HCT116 (cell line): ENCODE measurements around the gene THAP11. TPM values are rescaled to one million over a fixed set of nuclear protein-coding genes. Genes with fewer than 3 reads are reported as not detected.

Experiments used
- ATAC-seq: fragments of 200-7000 bp; cut with Tn5 transposase; 2 replicates; pipeline ENCODE4 v1.9.1; 2020; ENCODE audit warnings: mild to moderate bottlenecking, moderate library complexity
- BruUV-seq: library from RNA; stranded (reverse); fragments of 400-500 nt; replicated peaks from 2 replicates; lab custom pipeline; 2021; lab: Mats Ljungman, UMichigan
- CTCF ChIA-PET: fragments of 300-600 bp; sonication (Branson Sonifier 250); formaldehyde crosslinking; loops from one replicate; lab custom pipeline; 2021; ENCODE audit warnings: antibody characterized with exemption; lab: Charles Lee
- POLR2A ChIA-PET: fragments of 300-600, 350-600 bp; sonication (Branson Sonifier 250); formaldehyde crosslinking; loops from one replicate; lab custom pipeline; 2021; ENCODE audit warnings: antibody characterized with exemption; lab: Charles Lee
- RAD21 ChIA-PET, 2 experiments: fragments of 300-600 bp; sonication (Branson Sonifier 250); formaldehyde crosslinking; loops; one replicate each; lab custom pipeline; 2023; ENCODE audit warnings: low total read pairs in 2 of 2; ENCODE audit not compliant: uncharacterized antibody in 2 of 2, unreplicated experiment in 2 of 2, low non-redundant PET in 1 of 2; lab: Charles Lee
- DNase-seq: peaks from one replicate; pipeline ENCODE4 v3.0.0-alpha.2; 2010; ENCODE audit warnings: low read depth, low spot score
- H2AFZ ChIP-seq: fragments of 200-600 bp; shearing (Covaris generic), sonication (generic); 2 replicates; pipeline ENCODE4 v1.6.1; 2017; ENCODE audit warnings: low read depth, mixed run types, mixed read lengths, antibody characterized with exemption, low read length; ENCODE audit not compliant: poor library complexity, severe bottlenecking
- H3K27ac ChIP-seq: 2 replicates; pipeline ENCODE4 v1.5.1; 2012; ENCODE audit warnings: low read depth, low read length
- H3K27me3 ChIP-seq: fragments of 200-600 bp; sonication (generic); 2 replicates; pipeline ENCODE4 v1.6.1; 2016; ENCODE audit warnings: mixed run types, low read length, mixed read lengths; ENCODE audit not compliant: insufficient read depth
- H3K36me3 ChIP-seq, 2 experiments: fragments of 200-500 bp in 1 of 2; fragments of 200-600 bp in 1 of 2; sonication (Bioruptor generic) in 1 of 2; sonication (generic) in 1 of 2; 2 replicates each; pipeline versions ENCODE4 v1.5.1 to v1.6.1; 2014 to 2016; ENCODE audit warnings: low read length in 2 of 2, inconsistent platforms in 1 of 2, mixed read lengths in 1 of 2, mixed run types in 1 of 2; ENCODE audit not compliant: insufficient read depth in 2 of 2, control insufficient read depth in 1 of 2
- H3K4me1 ChIP-seq, 2 experiments: fragments of 200-600 bp in 1 of 2; sonication (generic) in 1 of 2; 2 replicates each; pipeline versions ENCODE4 v1.5.1 to v1.6.1; 2012 to 2017; ENCODE audit warnings: low read length in 2 of 2, inconsistent platforms in 1 of 2, mild to moderate bottlenecking in 1 of 2, mixed read lengths in 1 of 2, mixed run types in 1 of 2, moderate library complexity in 1 of 2; ENCODE audit not compliant: insufficient read depth in 2 of 2, control insufficient read depth in 1 of 2
- H3K4me2 ChIP-seq: fragments of 200-600 bp; sonication (generic); 2 replicates; pipeline ENCODE4 v1.6.1; 2017; ENCODE audit warnings: mixed run types, low read length, mixed read lengths
- H3K4me3 ChIP-seq, 2 experiments: fragments of 200-600 bp in 1 of 2; sonication (generic) in 1 of 2; replicated peaks in 1 of 2; 2 replicates each; pipeline ENCODE4 v1.5.1; 2011 to 2016; ENCODE audit warnings: low read length in 2 of 2, control low read depth in 1 of 2, low read depth in 1 of 2, mild to moderate bottlenecking in 1 of 2, mixed read lengths in 1 of 2, mixed run types in 1 of 2
- H3K79me2 ChIP-seq: fragments of 200-600 bp; sonication (generic); 2 replicates; pipeline ENCODE4 v1.6.1; 2017; ENCODE audit warnings: mild to moderate bottlenecking, mixed run types, low read length, moderate library complexity, mixed read lengths; ENCODE audit not compliant: insufficient read depth
- H3K9ac ChIP-seq: fragments of 200-600 bp; sonication (generic); 2 replicates; pipeline ENCODE4 v1.6.1; 2016; ENCODE audit warnings: low read length, mixed read lengths
- H3K9me2 ChIP-seq: fragments of 200-600 bp; sonication (generic), shearing (Covaris generic); 2 replicates; pipeline ENCODE4 v1.6.1; 2017; ENCODE audit warnings: mixed run types, mild to moderate bottlenecking, moderate library complexity; ENCODE audit not compliant: insufficient read depth
- H3K9me3 ChIP-seq, 2 experiments: fragments of 200-500 bp in 1 of 2; fragments of 200-600 bp in 1 of 2; sonication (Bioruptor generic) in 1 of 2; sonication (generic) in 1 of 2; 2 replicates each; pipeline ENCODE4 v1.6.1; 2014 to 2017; ENCODE audit warnings: low read length in 2 of 2, mixed read lengths in 2 of 2, inconsistent platforms in 1 of 2, low read depth in 1 of 2, mild to moderate bottlenecking in 1 of 2, mixed run types in 1 of 2, moderate library complexity in 1 of 2; ENCODE audit not compliant: control insufficient read depth in 1 of 2, insufficient read depth in 1 of 2
- H4K20me1 ChIP-seq: fragments of 200-600 bp; sonication (generic), shearing (Covaris generic); 2 replicates; pipeline ENCODE4 v1.6.1; 2017; ENCODE audit warnings: mixed run types, mild to moderate bottlenecking, moderate library complexity; ENCODE audit not compliant: insufficient read depth
- EGR1 ChIP-seq: IDR thresholded peaks from 2 replicates; pipeline ENCODE4 v1.6.1; 2012; ENCODE audit warnings: low read depth
- ELF1 ChIP-seq: IDR thresholded peaks from 2 replicates; pipeline ENCODE4 v1.6.1; 2012; ENCODE audit warnings: low read depth, borderline replicate concordance
- EZH2phosphoT487 ChIP-seq: fragments of 200-600 bp; IDR thresholded peaks from 2 replicates; pipeline ENCODE4 v1.6.1; 2018; ENCODE audit warnings: antibody characterized with exemption, borderline replicate concordance
- FOSL1 ChIP-seq: IDR thresholded peaks from 2 replicates; pipeline ENCODE4 v1.6.1; 2012; ENCODE audit warnings: low read depth
- POLR2A ChIP-seq: IDR thresholded peaks from 2 replicates; pipeline ENCODE4 v1.7.0; 2011; ENCODE audit warnings: borderline replicate concordance; ENCODE audit not compliant: insufficient read depth, insufficient read length; ENCODE audit errors: extremely low read depth
- SIN3A ChIP-seq: IDR thresholded peaks from 2 replicates; pipeline ENCODE4 v1.6.1; 2012; ENCODE audit warnings: low read depth
- ZFX ChIP-seq: fragments of 450-650 bp; IDR thresholded peaks from 2 replicates; pipeline ENCODE4 v1.6.1; 2017
- ZNF274 ChIP-seq: fragments of 200-500 bp; sonication (Bioruptor generic); IDR thresholded peaks from 2 replicates; pipeline ENCODE4 v1.6.1; 2014; ENCODE audit warnings: mild to moderate bottlenecking, low read depth, low read length, inconsistent platforms
- intact Hi-C: fragments of 100-400 bp; cut with micrococcal nuclease; formaldehyde crosslinking; loops from 2 replicates; pipeline ENCODE4 v1.10.0; 2022
- total RNA-seq: library from RNA; stranded (reverse); gene quantifications from one replicate; pipeline ENCODE4 v1.2.1, GENCODE V29; 2021; ENCODE audit not compliant: unreplicated experiment
- TF ChIP-seq, protein P1 (sequence below): IDR thresholded peaks from 2 replicates; pipeline ENCODE4 v1.6.1; 2011; ENCODE audit warnings: mild to moderate bottlenecking, low read length, moderate library complexity; ENCODE audit not compliant: insufficient replicate concordance; ENCODE audit errors: extremely low read depth

The THAP11 gene
- total RNA-seq, 1 experiment from 2014 or later, result 25.4 TPM

DNA sequence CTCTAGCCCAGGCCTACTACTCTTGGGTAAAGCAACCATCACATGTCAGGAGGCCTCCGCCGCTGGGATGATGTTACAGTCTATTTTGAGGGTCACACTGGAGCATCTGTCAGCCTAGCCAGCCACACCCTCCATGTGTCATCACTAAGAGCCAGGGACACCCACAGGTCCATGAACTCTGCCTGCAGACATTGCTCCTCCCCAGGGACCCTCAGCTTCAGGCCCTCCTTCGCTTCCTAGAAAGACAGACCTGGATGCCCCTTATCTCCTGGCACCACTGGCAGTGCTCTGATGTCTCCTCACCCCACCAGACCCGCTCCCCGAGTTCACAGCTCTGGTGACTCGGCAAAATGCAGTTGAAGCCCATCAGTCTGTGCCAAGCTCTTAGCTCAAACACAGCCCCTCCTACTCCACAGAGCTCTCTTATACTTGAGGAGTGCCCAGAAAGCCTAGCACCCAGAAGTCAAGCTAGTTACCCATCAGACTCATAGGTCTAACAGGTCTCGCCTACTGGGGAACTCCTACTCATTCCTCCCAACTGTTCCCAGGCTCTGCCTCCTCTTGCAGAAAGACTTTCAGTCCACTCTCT is 41.7 kb upstream of the THAP11 start:
- intact Hi-C loops, result loop anchor here (10.0 kb wide), 1 partner anchor 276 kb away; the partner anchor contains the start of gene RIPOR1
- no peaks in the 10 kb centered on the region for H3K9me2 ChIP-seq
- H3K36me3 ChIP-seq, result peaks cover 5 to 6% of the 10 kb centered on the region in 2 experiments; a peak in 2 of 4 replicates
- no peaks in the 10 kb centered on the region for H3K9me3 ChIP-seq
- CTCF ChIA-PET, result interaction anchor here (0.9 kb wide), 1 partner anchor 16 kb away, joined by 4 read pairs; no protein-coding TSS in a partner anchor
- no peak for TF ChIP-seq SIN3A
- TF ChIP-seq ELF1, result no peak
- TF ChIP-seq EZH2phosphoT487, result no peak
- TF ChIP-seq ZNF274, result no peak
- H3K9ac ChIP-seq, result no peak overlapping the region
- H3K79me2 ChIP-seq, result peaks cover 37% of the 10 kb centered on the region
- H3K27ac ChIP-seq, result no peak overlapping the region
- POLR2A ChIA-PET, result no interaction called here
- RAD21 ChIA-PET, result no interaction called here
- H2AFZ ChIP-seq, result no peak overlapping the region
- DNase-seq (no peak), ATAC-seq (no peak)
- no peaks in the 10 kb centered on the region for H3K27me3 ChIP-seq
- H3K4me3 ChIP-seq, result no peak overlapping the region
- H3K4me1 ChIP-seq, result peaks cover 7 to 15% of the 10 kb centered on the region in 2 experiments; a peak in 3 of 4 replicates
- no TSS peak for BruUV-seq
- no peaks in the 10 kb centered on the region for H4K20me1 ChIP-seq
- peak overlapping the region; percentile 21; the same call in 1 of the 2 replicates for H3K4me2 ChIP-seq

DNA sequence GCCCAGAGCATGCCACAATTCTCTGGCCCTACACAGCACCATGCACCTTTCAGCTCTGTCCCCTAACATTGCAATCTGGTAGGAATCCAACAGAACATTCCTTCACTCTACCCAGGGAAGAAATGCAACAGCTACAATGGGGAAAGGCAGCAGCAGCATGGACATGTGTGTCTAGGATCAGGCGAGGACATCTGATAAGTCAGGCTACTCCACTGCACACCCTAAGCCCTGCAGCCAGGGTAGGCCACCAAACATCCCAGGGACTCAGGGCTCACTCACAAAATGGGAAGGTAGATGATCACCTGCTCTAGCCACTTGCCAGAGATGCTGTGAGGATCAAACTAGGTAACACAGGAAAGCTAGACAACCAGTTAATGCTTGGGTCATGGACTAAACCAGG is 40.9 kb upstream of the THAP11 start:
- DNase-seq, result no peak
- H3K9me2 ChIP-seq, result no peaks in the 10 kb centered on the region
- BruUV-seq, result no TSS peak
- ATAC-seq, result no peak
- ChIA-PET POLR2A (no interaction called here), CTCF (interaction anchor here (0.9 kb wide), 1 partner anchor 15 kb away, joined by 4 read pairs; no protein-coding TSS in a partner anchor), RAD21 (no interaction called here)
- H3K36me3 ChIP-seq, result peaks cover 5 to 6% of the 10 kb centered on the region in 2 experiments; a peak in 2 of 4 replicates
- no peaks in the 10 kb centered on the region for H3K27me3 ChIP-seq
- H3K79me2 ChIP-seq, result peaks cover 45% of the 10 kb centered on the region
- no peak overlapping the region for H3K9ac ChIP-seq
- TF ChIP-seq ZFX (no peak), POLR2A (no peak), FOSL1 (no peak), EGR1 (no peak), EZH2phosphoT487 (no peak)
- TF ChIP-seq, protein P1, sequence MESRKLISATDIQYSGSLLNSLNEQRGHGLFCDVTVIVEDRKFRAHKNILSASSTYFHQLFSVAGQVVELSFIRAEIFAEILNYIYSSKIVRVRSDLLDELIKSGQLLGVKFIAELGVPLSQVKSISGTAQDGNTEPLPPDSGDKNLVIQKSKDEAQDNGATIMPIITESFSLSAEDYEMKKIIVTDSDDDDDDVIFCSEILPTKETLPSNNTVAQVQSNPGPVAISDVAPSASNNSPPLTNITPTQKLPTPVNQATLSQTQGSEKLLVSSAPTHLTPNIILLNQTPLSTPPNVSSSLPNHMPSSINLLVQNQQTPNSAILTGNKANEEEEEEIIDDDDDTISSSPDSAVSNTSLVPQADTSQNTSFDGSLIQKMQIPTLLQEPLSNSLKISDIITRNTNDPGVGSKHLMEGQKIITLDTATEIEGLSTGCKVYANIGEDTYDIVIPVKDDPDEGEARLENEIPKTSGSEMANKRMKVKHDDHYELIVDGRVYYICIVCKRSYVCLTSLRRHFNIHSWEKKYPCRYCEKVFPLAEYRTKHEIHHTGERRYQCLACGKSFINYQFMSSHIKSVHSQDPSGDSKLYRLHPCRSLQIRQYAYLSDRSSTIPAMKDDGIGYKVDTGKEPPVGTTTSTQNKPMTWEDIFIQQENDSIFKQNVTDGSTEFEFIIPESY, result no peak
- no peaks in the 10 kb centered on the region for H3K9me3 ChIP-seq
- peaks cover 8 to 19% of the 10 kb centered on the region in 2 experiments; a peak in 3 of 4 replicates for H3K4me1 ChIP-seq
- H3K27ac ChIP-seq, result no peak overlapping the region
- H3K4me2 ChIP-seq, result no peak overlapping the region
- no peak overlapping the region for H2AFZ ChIP-seq
- H4K20me1 ChIP-seq, result no peaks in the 10 kb centered on the region
- intact Hi-C loops, result loop anchor here (10.0 kb wide), 1 partner anchor 276 kb away; the partner anchor contains the start of gene RIPOR1
- H3K4me3 ChIP-seq, result no peak overlapping the region
